NCI-H2081 (cell line): ENCODE data around the gene SF3B6.
A peak's percentile ranks its signal among the peaks of the same experiment; 100 is the strongest.
"Not testable (repeated sequence)": the region's sequence is repeated elsewhere in the genome, so short reads cannot be mapped to it uniquely, and the experiment has no call there.

Source experiments
- DNase-seq, 2 experiments: peaks; one replicate each; lab custom pipeline; 2025; lab: John Stamatoyannopoulos, UW

Gene SF3B6

GRCh38 chr2:24050041-24050979 is 25.8 kb downstream of the SF3B6 start:
- DNase-seq, result no peak

GRCh38 chr2:24049485-24050021 is 26.6 kb downstream of the SF3B6 start, which contains the start of gene FKBP1B:
TSS of gene FKBP1B (plus strand) at chr2:24049741. CDS start at chr2:24049850, 109 bp downstream.
- peak; percentile 63 to 71 for DNase-seq

DNA sequence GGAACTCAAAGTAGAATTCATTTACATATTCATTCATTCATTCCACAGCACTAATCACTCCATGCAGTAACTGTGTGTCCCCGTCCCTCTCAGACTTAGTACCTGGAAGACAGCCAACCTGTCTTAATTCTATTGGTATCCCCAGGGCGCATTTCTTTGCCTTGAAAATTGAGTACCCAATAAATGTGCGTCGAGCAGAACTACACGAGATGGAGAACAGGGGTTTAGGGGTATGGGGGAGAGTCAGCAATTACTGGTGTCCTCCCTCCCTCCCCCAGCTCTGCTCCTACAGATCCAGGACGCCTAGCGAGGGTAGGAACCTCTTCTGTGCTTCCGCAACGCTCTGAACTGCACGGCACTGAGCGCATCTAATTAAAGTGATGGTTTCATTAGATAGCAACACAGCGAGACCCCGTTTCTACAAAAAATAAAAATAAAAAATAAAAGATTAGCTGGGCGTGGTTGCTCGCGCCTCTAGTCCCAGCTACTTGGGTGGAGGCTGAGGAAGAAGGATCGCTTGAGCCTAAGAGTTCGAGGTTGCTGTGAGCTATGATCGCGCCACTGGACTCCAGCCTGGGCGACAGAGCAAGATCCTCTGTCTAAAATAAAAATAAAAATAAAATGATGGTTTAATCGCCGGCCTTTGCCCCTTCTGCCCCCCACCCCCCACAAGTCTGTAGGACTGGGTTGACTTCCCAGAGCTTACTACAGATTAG is 27.2 kb downstream of the SF3B6 start:
- peak; percentile 29 to 58 for DNase-seq

DNA sequence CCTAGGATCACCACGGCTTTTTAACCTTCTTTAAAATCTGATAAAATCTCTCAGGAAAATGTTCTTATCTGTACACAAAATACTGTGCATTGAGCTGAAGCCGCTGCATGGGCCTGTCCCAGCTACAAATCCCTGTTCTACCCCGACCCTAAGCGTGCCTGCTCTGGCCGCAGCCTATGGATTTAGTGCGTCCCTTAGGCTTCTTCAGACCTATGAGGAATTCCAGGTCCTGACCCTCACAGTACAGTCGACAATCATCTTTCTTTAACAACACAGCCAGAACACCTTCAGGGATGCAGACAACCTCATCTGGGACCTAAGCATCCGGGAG is 28.5 kb downstream of the SF3B6 start:
- DNase-seq, result no peak

GRCh38 chr2:24046930-24047702 is 29.0 kb downstream of the SF3B6 start, which contains the start of gene WDCP:
TSS of gene WDCP (minus strand) at chr2:24047391. CDS start at chr2:24039494, 7,897 bp downstream.
- DNase-seq, result peak; percentile 99 to 100

GRCh38 chr2:24046599-24046929 is 29.6 kb downstream of the SF3B6 start:
- DNase-seq, result no peak

DNA sequence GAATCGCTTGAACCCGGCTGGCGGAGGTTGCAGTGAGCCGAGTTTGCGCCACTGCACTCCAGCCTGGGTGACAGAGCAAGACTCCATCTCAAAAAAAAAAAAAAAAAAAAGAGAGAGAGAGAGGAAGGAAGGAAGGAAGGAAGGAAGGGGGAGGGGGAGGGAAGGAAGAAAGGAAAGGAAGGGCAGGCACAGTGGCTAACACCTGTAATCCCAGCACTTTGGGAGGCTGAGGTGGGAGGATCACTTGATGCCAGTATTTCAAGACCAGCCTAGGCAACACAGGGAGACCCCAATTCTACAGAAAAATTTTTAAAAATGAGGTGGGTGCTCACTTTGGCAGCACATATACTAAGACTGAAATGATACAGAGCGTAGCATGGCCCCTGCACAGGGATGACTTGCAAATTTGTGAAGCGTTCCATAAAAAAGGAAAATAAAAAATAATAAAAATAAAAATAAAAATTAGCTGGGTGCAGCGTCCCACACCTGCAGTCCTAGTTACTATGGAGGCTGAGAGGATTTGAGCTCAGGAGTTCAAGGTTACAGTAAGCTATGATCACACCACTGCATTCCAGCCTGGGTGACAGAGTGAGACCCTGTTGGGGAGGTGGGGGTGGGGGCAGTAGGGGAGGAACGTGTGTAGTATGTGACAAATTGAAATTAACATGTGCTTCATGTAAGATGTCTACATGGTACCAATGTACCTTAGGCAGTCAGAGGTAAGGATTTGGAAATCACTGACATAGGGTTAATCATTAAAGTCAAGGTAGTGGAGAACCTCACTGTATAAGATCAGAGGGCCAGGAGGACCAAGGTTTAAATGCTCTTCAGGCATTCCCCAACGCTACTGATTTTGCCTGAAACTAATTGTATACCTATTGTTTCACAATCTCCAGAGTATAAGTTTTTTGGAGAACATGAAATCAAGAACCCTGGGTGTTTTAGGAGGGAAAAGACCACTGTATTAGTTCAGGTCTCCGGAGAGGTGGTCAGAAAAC is 30.3 kb downstream of the SF3B6 start:
- DNase-seq, result no peak

DNA sequence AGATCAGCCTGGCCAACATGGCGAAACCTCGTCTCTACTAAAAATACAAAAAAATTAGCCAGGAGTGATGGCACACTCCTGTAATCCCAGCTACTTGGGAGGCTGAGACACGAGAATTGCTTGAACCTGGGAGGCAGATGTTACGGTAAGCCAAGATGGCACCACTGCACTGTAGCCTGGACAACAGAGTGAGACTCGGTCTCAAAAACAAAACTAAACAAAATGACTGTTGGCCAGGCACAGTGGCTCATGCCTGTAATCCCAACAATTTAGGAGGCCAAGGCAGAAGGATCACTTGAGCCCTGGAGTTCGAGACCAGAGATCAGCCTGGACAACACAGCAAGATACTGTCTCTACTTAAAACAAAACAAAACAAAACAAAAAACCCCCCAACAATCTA is 33.0 kb downstream of the SF3B6 start:
- DNase-seq, result not testable (repeated sequence)

DNA sequence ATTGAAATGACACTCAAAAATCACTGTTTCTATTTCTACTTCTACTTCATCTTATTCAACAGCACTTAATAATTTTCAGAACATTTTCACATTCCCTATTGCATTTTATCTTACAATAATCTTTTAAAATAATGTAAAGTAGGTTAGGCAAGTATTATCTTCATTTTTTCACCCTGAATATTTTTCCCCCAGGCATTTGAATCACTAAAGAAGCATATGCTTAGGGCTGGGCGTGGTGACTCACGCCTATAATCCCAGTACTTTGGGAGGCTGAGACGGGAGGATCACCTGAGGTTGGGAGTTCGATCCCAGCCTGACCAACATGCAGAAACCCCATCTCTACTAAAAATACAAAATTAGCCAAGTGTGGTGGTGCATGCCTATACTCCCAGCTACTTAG is 35.6 kb downstream of the SF3B6 start:
- DNase-seq, result no peak

- DNase-seq, result no peak
These were observed 37.2 kb downstream of the SF3B6 start for GRCh38 chr2:24038786-24039499.

GRCh38 chr2:24026233-24026632 is 49.9 kb downstream of the SF3B6 start:
- no peak for DNase-seq

GRCh38 chr2:24024996-24025663 is 51.0 kb downstream of the SF3B6 start:
- no peak for DNase-seq

DNA sequence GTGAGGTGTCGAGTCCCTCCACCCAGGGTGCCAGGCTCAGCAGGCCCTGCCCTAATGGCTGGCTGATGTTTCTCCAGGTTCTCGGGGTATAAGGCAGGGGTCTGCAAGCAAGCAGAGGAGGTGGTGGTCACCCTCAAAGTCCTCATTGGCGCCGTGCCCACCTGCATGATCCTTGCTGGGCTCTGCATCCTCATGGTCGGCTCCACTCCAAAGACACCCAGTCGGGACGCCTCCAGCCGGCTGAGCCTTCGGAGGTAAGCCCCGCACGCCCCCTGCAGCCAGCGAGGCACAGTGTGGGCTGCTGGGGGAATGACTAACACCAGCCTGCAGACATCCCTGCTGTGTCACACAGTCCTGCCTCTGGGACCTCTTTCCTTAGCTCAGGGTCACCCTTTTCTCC is 52.1 kb downstream of the SF3B6 start:
- DNase-seq, result no peak

DNA sequence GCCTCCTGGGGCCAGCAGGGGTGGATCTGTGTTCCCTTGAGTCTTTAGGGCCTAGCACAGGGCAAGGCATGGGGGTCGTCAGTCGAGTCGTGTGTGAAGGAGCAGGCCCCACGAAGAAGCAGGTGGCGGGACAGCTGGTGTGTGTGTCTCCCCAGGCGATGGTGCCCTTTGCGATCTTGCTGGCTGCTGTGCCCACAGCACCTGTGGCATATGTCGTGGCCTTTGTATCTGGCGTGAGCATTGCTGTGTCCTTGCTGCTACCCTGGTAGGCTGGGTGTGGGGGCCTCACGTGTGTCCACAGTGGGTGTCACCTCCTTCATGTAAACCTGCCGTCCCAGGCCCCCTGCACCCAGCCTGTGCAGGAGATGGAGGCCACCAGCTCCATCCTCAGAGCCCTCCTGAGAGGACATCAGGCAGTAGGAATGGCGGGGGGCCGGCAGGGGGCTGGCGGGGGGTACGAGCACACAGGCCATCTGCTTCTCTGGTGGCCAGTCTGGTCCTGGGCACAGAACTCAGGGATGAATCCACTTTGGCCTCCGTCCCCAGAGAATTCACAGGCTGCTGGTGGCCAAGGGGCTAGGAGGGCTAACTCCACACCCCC is 53.1 kb downstream of the SF3B6 start:
- no peak for DNase-seq

GRCh38 chr2:24022324-24022974 is 53.7 kb downstream of the SF3B6 start:
- no peak for DNase-seq

DNA sequence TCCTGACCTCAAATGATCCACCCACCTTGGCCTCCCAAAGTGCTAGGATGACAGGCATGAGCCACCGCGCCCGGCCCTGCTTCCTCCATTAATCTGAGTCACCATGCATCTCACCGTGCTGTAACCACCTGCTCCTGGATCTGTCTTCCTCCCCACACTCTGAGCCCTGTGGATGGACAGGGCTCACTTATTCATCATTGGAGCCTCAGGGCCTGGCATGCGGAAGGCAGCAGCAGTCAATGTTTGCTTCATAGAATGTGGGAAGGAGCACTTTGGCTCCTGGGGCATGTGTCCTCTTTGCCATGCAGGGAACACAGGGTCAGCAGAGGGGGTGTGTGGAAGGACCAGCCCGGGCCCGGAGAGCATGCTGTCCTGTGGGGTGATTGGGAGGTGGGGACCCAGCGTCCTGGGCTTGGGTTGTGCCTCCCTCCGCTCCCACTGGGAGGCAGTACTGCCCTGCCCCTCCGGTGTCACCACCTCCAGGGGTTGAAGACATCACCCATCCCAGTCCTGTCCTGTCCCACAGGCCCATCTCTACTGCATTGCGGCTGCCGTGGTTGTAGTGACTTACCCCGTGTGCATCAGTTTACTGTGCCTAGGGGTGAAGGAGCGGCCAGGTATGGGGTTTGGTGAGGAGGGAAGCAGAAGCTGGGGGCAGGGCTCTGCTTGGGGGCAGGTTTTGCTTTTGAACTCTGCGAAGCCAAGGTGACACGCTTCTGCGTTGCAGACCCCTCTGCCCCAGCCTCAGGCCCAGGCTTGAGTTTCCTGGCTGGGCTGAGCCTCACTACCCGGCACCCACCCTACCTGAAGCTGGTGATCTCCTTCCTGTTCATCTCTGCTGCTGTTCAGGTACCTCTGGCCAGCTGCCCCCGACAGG is 54.8 kb downstream of the SF3B6 start:
- no peak for DNase-seq

GRCh38 chr2:24020244-24020643 is 55.9 kb downstream of the SF3B6 start:
- DNase-seq, result no peak

GRCh38 chr2:24019729-24020128 is 56.4 kb downstream of the SF3B6 start:
- no peak for DNase-seq
